K562 (cell line): Measurements from ENCODE around the gene CHMP3.

Experiments used
- ATF2 ChIP-seq: sonication (generic); formaldehyde crosslinking; IDR thresholded peaks from 2 replicates; pipeline ENCODE4 v1.8.1; 2022; ENCODE audit warnings: missing genetic modification reagents
- CEBPB ChIP-seq: fragments of 450-650 bp; IDR thresholded peaks from 2 replicates; pipeline ENCODE4 v1.6.1; 2016; ENCODE audit warnings: missing genetic modification characterization, missing compliant biosample characterization
- CTCF ChIP-seq, 3 experiments: IDR thresholded peaks in 2 of 3; conservative IDR thresholded peaks in 1 of 3; 2 replicates each; pipeline ENCODE4 v1.5.1; 2011 to 2012; ENCODE audit warnings: low read length in 3 of 3, mild to moderate bottlenecking in 3 of 3, control low read depth in 2 of 3, improper control_type of control experiment in 1 of 3, inconsistent platforms in 1 of 3, low read depth in 1 of 3, mixed read lengths in 1 of 3, moderate library complexity in 1 of 3; ENCODE audit not compliant: insufficient read depth in 2 of 3
- ERF ChIP-seq: fragments of 450-650 bp; formaldehyde crosslinking; IDR thresholded peaks from 2 replicates; pipeline ENCODE4 v1.4.0; 2020; ENCODE audit warnings: mild to moderate bottlenecking, mixed read lengths
- FOXJ3 ChIP-seq: sonication (generic); formaldehyde crosslinking; IDR thresholded peaks from 2 replicates; pipeline ENCODE4 v1.4.0; 2020; ENCODE audit warnings: mild to moderate bottlenecking, missing genetic modification reagents
- NCOA1 ChIP-seq: fragments of 450-650 bp; IDR thresholded peaks from 2 replicates; pipeline ENCODE4 v1.6.1; 2016; ENCODE audit warnings: low read depth
- TEAD1 ChIP-seq, 2 experiments: fragments of 450-650 bp in 1 of 2; sonication (generic) in 1 of 2; formaldehyde crosslinking; IDR thresholded peaks; 2 replicates each; pipeline versions ENCODE4 v1.4.0 to v1.8.0; 2020 to 2022; ENCODE audit warnings: mild to moderate bottlenecking in 2 of 2, missing genetic modification reagents in 1 of 2
- TF ChIP-seq, protein P1 (sequence below): sonication (generic); formaldehyde crosslinking; IDR thresholded peaks from 2 replicates; pipeline ENCODE4 v1.8.0; 2022; ENCODE audit warnings: mild to moderate bottlenecking, low read depth, missing genetic modification reagents

DNA sequence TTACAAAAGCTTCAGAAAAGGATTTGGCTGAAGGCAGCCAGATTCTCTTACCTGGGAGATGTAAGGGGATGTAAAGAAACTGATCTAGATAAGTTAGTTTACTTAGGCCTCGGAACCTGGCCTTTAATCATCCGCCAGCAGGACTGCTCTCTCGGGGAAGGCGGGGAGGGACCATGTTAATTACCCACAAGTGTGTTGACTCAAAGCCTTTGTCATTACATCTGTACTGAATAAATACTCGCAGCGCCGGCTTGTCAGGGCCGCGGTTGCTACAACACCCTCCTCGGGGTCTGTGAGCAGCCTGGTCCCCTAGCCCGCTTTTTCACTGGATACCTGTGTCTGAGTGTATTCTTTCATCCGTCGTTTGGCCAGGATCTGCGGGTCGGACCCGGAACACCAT lies 6.7 kb downstream of the CHMP3 start:
- no peak for TF ChIP-seq TEAD1 (CRISPR knock-in tag; IDR thresholded peaks at IDR 0.05)
- no peak for TF ChIP-seq CTCF (IDR thresholded peaks at IDR 0.05 in 2 of 3, conservative IDR thresholded peaks at IDR 0.05 in 1 of 3; ENCODE audit: insufficient read depth in 2 of 3, low read depth in 1 of 3, low read length in 3 of 3)
- TF ChIP-seq, protein P1, sequence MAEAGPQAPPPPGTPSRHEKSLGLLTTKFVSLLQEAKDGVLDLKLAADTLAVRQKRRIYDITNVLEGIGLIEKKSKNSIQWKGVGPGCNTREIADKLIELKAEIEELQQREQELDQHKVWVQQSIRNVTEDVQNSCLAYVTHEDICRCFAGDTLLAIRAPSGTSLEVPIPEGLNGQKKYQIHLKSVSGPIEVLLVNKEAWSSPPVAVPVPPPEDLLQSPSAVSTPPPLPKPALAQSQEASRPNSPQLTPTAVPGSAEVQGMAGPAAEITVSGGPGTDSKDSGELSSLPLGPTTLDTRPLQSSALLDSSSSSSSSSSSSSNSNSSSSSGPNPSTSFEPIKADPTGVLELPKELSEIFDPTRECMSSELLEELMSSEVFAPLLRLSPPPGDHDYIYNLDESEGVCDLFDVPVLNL (CRISPR knock-in tag), result no peak
- TF ChIP-seq ATF2 (CRISPR knock-in tag), result no peak
- TF ChIP-seq FOXJ3 (CRISPR knock-in tag), result no peak
- TF ChIP-seq CEBPB (tag), result no peak
- no peak for TF ChIP-seq ERF (CRISPR knock-in tag)
- TF ChIP-seq NCOA1, result no peak
